ENCODE measurements around the gene SNRNP35. TPM values are rescaled to one million over a fixed set of nuclear protein-coding genes. Genes with fewer than 3 reads are reported as not detected.

SNRNP35 gene
- total and polyA plus RNA-seq, 2 of the 8 experiments (the other 6 are each of a cell fraction or from before 2014, with no cell fraction given), result 8.0 to 16.9 TPM

DNA sequence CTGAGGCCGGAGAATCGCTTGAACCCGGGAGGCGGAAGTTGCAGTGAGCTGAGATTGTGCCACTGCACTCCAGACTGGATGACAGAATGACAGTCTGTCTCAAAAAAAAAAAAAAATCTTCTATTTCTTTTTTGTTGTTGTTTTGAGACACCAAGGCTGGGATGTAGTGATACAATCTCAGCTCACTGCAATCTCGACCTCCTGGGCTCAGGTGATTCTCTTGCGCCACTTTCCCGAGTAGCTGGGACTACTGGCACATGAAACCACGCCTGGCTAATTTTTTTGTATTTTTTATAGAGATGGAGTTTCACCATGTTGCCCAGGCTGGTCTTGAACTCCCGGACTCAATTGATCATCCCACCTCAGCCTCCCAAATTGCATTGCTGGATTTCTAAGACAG is 7.3 kb upstream of the SNRNP35 start:
- DNase-seq (ENCODE audit: low read depth in 1 of 2, low spot score in 2 of 2) (no peak), FAIRE-seq (no peak)
- Histone ChIP-seq H2BK120ac (replicated peaks; ENCODE audit: low read depth, low read length) (no peak overlapping the region), H2AK5ac (ENCODE audit: low read depth, low read length) (no peak overlapping the region), H2BK12ac (ENCODE audit: low read depth, low read length) (no peak overlapping the region), H3K4me2 (ENCODE audit: insufficient read depth in 1 of 2, low read depth in 2 of 2, low read length in 2 of 2) (no peak overlapping the region), H2AFZ (ENCODE audit: low read length) (no peak overlapping the region), H2BK5ac (ENCODE audit: low read depth, low read length) (no peak overlapping the region), H3K9me3 (ENCODE audit: insufficient read depth in 2 of 2, low read depth in 1 of 2, low read length in 1 of 2) (no peaks in the 10 kb centered on the region), H2BK20ac (ENCODE audit: low read length) (no peak overlapping the region), H2BK15ac (ENCODE audit: low read length) (no peak overlapping the region), H3K4ac (replicated peaks; ENCODE audit: insufficient read length, low read depth, low read length) (no peak overlapping the region), H4K8ac (ENCODE audit: extremely low read depth, insufficient read depth, low read length) (no peak overlapping the region), H3K9ac (replicated peaks in 1 of 4; ENCODE audit: extremely low read depth in 1 of 4, low read depth in 3 of 4, low read length in 3 of 4) (no peak overlapping the region), H3K79me1 (ENCODE audit: low read depth, low read length) (no peaks in the 10 kb centered on the region), H3K79me2 (ENCODE audit: control insufficient read depth in 1 of 2, insufficient read depth in 2 of 2, low read length in 2 of 2) (no peaks in the 10 kb centered on the region), H3K27me3 (replicated peaks in 1 of 4; ENCODE audit: control insufficient read depth in 3 of 4, extremely low read depth in 1 of 4, insufficient read depth in 3 of 4, low read length in 3 of 4) (no peaks in the 10 kb centered on the region), H3K56ac (replicated peaks; ENCODE audit: insufficient read length, low read depth, low read length) (no peak overlapping the region), H3K27ac (ENCODE audit: low read depth, low read length) (no peak overlapping the region), H3K18ac (ENCODE audit: extremely low read depth, low read length) (no peak overlapping the region), H3K4me1 (replicated peaks in 1 of 4; ENCODE audit: control insufficient read depth in 3 of 4, insufficient read depth in 4 of 4, low read length in 3 of 4) (peaks cover 0 to 2% (median 0%) of the 10 kb centered on the region in 4 experiments; a peak in 1 of 7 replicates), H3K23ac (ENCODE audit: insufficient read length) (no peak overlapping the region), H3K23me2 (ENCODE audit: low read depth, low read length) (no peaks in the 10 kb centered on the region), H4K5ac (ENCODE audit: insufficient read length, low read depth, low read length) (no peak overlapping the region), H4K91ac (replicated peaks; ENCODE audit: insufficient read length, low read length) (no peak overlapping the region), H4K20me1 (replicated peaks in 1 of 2; ENCODE audit: control insufficient read depth in 1 of 2, insufficient read depth in 2 of 2, low read length in 2 of 2) (no peaks in the 10 kb centered on the region), H3K4me3 (ENCODE audit: extremely low read depth in 1 of 4, insufficient read depth in 2 of 4, low read depth in 3 of 4, low read length in 4 of 4) (no peak overlapping the region), H3K36me3 (ENCODE audit: control insufficient read depth in 2 of 4, insufficient read depth in 4 of 4, low read length in 3 of 4) (no peaks in the 10 kb centered on the region), H3K14ac (ENCODE audit: insufficient read length) (no peak overlapping the region)
- ChIA-PET CTCF (ENCODE audit: partially characterized antibody) (interaction anchor here (0.6 kb wide), 1 partner anchor 1124 kb away, joined by 3 read pairs; no protein-coding TSS in a partner anchor), POLR2A (ENCODE audit: partially characterized antibody) (no interaction called here)
- TF ChIP-seq BACH1 (IDR thresholded peaks at IDR 0.05; ENCODE audit: low read length) (no peak), TCF12 (IDR thresholded peaks at IDR 0.05; ENCODE audit: low read depth, low read length) (no peak), RAD21 (IDR thresholded peaks at IDR 0.05 in 1 of 2, conservative IDR thresholded peaks at IDR 0.05 in 1 of 2; ENCODE audit: low read depth in 2 of 2, low read length in 2 of 2) (no peak), SP2 (IDR thresholded peaks at IDR 0.05; ENCODE audit: low read length) (no peak), SUZ12 (IDR thresholded peaks at IDR 0.05; ENCODE audit: low read length) (no peak)
- WGBS, 2 experiments (ENCODE audit: extremely low coverage in 1 of 2, insufficient coverage in 1 of 2, insufficient read length in 1 of 2, insufficient replicate concordance in 2 of 2, low coverage in 1 of 2, low lambda C conversion rate in 2 of 2, missing lambda C conversion rate in 1 of 2), result 93% methylated on average over 9 of the region's 9 CpGs; no CpG with 5 or more reads in 1 of the 2 experiments

All from H1 (cell line).